ENCODE data around the gene SDK1.
"Not testable (repeated sequence)": the region's sequence is repeated elsewhere in the genome, so short reads cannot be mapped to it uniquely, and the experiment has no call there.

SDK1 gene

GRCh38 chr7:4091767-4092166 is 790.7 kb downstream of the SDK1 start:
- no peak for DNase-seq

GRCh38 chr7:4093035-4093434 is 792.0 kb downstream of the SDK1 start:
- DNase-seq, result no peak

- no peak for DNase-seq
Observed at GRCh38 chr7:4093483-4093882, 792.4 kb downstream of the SDK1 start.

- not testable (repeated sequence) for DNase-seq
Observed at GRCh38 chr7:4094158-4094557, 793.1 kb downstream of the SDK1 start.

- DNase-seq, result no peak
Observed at GRCh38 chr7:4097001-4097609, 796.1 kb downstream of the SDK1 start.

- DNase-seq, result no peak
Observed at GRCh38 chr7:4098169-4098568, 797.1 kb downstream of the SDK1 start.

- DNase-seq, result no peak
Observed at GRCh38 chr7:4099651-4100050, 798.6 kb downstream of the SDK1 start.

GRCh38 chr7:4100148-4100547 is 799.1 kb downstream of the SDK1 start:
- no peak for DNase-seq

- DNase-seq, result no peak
Observed at GRCh38 chr7:4100691-4101090, 799.6 kb downstream of the SDK1 start.

GRCh38 chr7:4102231-4102841 is 801.3 kb downstream of the SDK1 start:
- no peak for DNase-seq

- no peak for DNase-seq
Observed at GRCh38 chr7:4103352-4104091, 802.5 kb downstream of the SDK1 start.

GRCh38 chr7:4107839-4108238 is 806.8 kb downstream of the SDK1 start:
- DNase-seq, result no peak

- DNase-seq, result no peak
Observed at GRCh38 chr7:4108951-4109350, 807.9 kb downstream of the SDK1 start.

- DNase-seq, result no peak
Observed at GRCh38 chr7:4109481-4110110, 808.5 kb downstream of the SDK1 start.

- DNase-seq, result no peak
Observed at GRCh38 chr7:4110438-4110837, 809.4 kb downstream of the SDK1 start.

- DNase-seq, result no peak
Observed at GRCh38 chr7:4111166-4111565, 810.1 kb downstream of the SDK1 start.

GRCh38 chr7:4113271-4113670 is 812.2 kb downstream of the SDK1 start:
- no peak for DNase-seq

- no peak for DNase-seq
Observed at GRCh38 chr7:4113976-4114375, 812.9 kb downstream of the SDK1 start.

- no peak for DNase-seq
Observed at GRCh38 chr7:4115442-4115841, 814.4 kb downstream of the SDK1 start.

GRCh38 chr7:4115941-4116610 is 815.0 kb downstream of the SDK1 start:
- DNase-seq, result no peak

GRCh38 chr7:4119848-4120247 is 818.8 kb downstream of the SDK1 start:
- no peak for DNase-seq

GRCh38 chr7:4123346-4123745 is 822.3 kb downstream of the SDK1 start:
- DNase-seq, result no peak

GRCh38 chr7:4123823-4124222 is 822.8 kb downstream of the SDK1 start:
- DNase-seq, result no peak
